ENCODE data around the gene PMF1. TPM values are rescaled to one million over a fixed set of nuclear protein-coding genes. Genes with fewer than 3 reads are reported as not detected.
"Not testable (repeated sequence)": the region's sequence is repeated elsewhere in the genome, so short reads cannot be mapped to it uniquely, and the experiment has no call there.

Gene PMF1
- 60.3 and 64.4 TPM in 2 replicates for total RNA-seq (2014; rRNA removed; shearing (Covaris generic))
- polyA plus RNA-seq (2015; cell fraction: cytosol; rRNA removed) = 51.4 and 69.9 TPM in 2 replicates
- 35.5 and 41.7 TPM in 2 replicates for polyA plus RNA-seq (2015; cell fraction: nucleus; rRNA removed)

- DNase-seq (ENCODE audit: low read depth, low spot score) = peak; percentile 96
- in situ Hi-C loops (cut with HindIII; ENCODE audit: low pct_unique_long_range_greater_than_20kb, low sequenced_read_pairs) = no loop called here
Measured at GRCh38 chr1:156212833-156213643, at the start of gene PMF1. Gene PMF1 (plus strand): TSS chr1:156213007. CDS start chr1:156213016, 9 bp downstream.

- in situ Hi-C loops (cut with HindIII; ENCODE audit: low pct_unique_long_range_greater_than_20kb, low sequenced_read_pairs) = no loop called here
Measured at GRCh38 chr1:156163712-156164111, 49.1 kb upstream of the PMF1 start.

GRCh38 chr1:156164125-156164831, 48.5 kb upstream of the PMF1 start:
- no peak for DNase-seq (ENCODE audit: low read depth, low spot score)
- in situ Hi-C loops (cut with HindIII; ENCODE audit: low pct_unique_long_range_greater_than_20kb, low sequenced_read_pairs) = no loop called here

More at GRCh38 chr1:156163712-156164111, 49.1 kb upstream of the PMF1 start:
- DNase-seq (ENCODE audit: low read depth, low spot score) = no peak

GRCh38 chr1:156165083-156165482, 47.7 kb upstream of the PMF1 start:
- in situ Hi-C loops (cut with HindIII; ENCODE audit: low pct_unique_long_range_greater_than_20kb, low sequenced_read_pairs) = no loop called here
- no peak for DNase-seq (ENCODE audit: low read depth, low spot score)

GRCh38 chr1:156167536-156167935, 45.3 kb upstream of the PMF1 start:
- DNase-seq (ENCODE audit: low read depth, low spot score) = no peak
- in situ Hi-C loops (cut with HindIII; ENCODE audit: low pct_unique_long_range_greater_than_20kb, low sequenced_read_pairs) = no loop called here

- in situ Hi-C loops (cut with HindIII; ENCODE audit: low pct_unique_long_range_greater_than_20kb, low sequenced_read_pairs) = no loop called here
- DNase-seq (ENCODE audit: low read depth, low spot score) = peak; percentile 43
Measured at GRCh38 chr1:156172696-156173470, 39.9 kb upstream of the PMF1 start.

- in situ Hi-C loops (cut with HindIII; ENCODE audit: low pct_unique_long_range_greater_than_20kb, low sequenced_read_pairs) = no loop called here
- DNase-seq (ENCODE audit: low read depth, low spot score) = no peak
Measured at GRCh38 chr1:156176610-156177210, 36.1 kb upstream of the PMF1 start.

GRCh38 chr1:156177919-156178654, 34.7 kb upstream of the PMF1 start:
- in situ Hi-C loops (cut with HindIII; ENCODE audit: low pct_unique_long_range_greater_than_20kb, low sequenced_read_pairs) = no loop called here
- DNase-seq (ENCODE audit: low read depth, low spot score) = no peak

GRCh38 chr1:156180471-156180870, 32.3 kb upstream of the PMF1 start:
- in situ Hi-C loops (cut with HindIII; ENCODE audit: low pct_unique_long_range_greater_than_20kb, low sequenced_read_pairs) = no loop called here
- DNase-seq (ENCODE audit: low read depth, low spot score) = no peak

GRCh38 chr1:156181391-156181924, 31.3 kb upstream of the PMF1 start:
- DNase-seq (ENCODE audit: low read depth, low spot score) = peak; percentile 65
- in situ Hi-C loops (cut with HindIII; ENCODE audit: low pct_unique_long_range_greater_than_20kb, low sequenced_read_pairs) = not testable (repeated sequence)

- in situ Hi-C loops (cut with HindIII; ENCODE audit: low pct_unique_long_range_greater_than_20kb, low sequenced_read_pairs) = not testable (repeated sequence)
- DNase-seq (ENCODE audit: low read depth, low spot score) = peak; percentile 68
Measured at GRCh38 chr1:156182010-156182779, 30.6 kb upstream of the PMF1 start.

- DNase-seq (ENCODE audit: low read depth, low spot score); in situ Hi-C loops (cut with HindIII; ENCODE audit: low pct_unique_long_range_greater_than_20kb, low sequenced_read_pairs): not testable (repeated sequence)
Measured at GRCh38 chr1:156186347-156187177, 26.2 kb upstream of the PMF1 start.

GRCh38 chr1:156190265-156190664, 22.5 kb upstream of the PMF1 start:
- DNase-seq (ENCODE audit: low read depth, low spot score); in situ Hi-C loops (cut with HindIII; ENCODE audit: low pct_unique_long_range_greater_than_20kb, low sequenced_read_pairs): not testable (repeated sequence)

GRCh38 chr1:156191292-156191964, 21.4 kb upstream of the PMF1 start:
- in situ Hi-C loops (cut with HindIII; ENCODE audit: low pct_unique_long_range_greater_than_20kb, low sequenced_read_pairs) = no loop called here
- no peak for DNase-seq (ENCODE audit: low read depth, low spot score)

GRCh38 chr1:156193208-156193487, 19.7 kb upstream of the PMF1 start:
- in situ Hi-C loops (cut with HindIII; ENCODE audit: low pct_unique_long_range_greater_than_20kb, low sequenced_read_pairs) = no loop called here
- no peak for DNase-seq (ENCODE audit: low read depth, low spot score)
